Measurements from ENCODE around the gene TMEM145.

- no peak for TF ChIP-seq POLR2A (IDR thresholded peaks at IDR 0.05; ENCODE audit: low read length)
- TF ChIP-seq GATA1 (IDR thresholded peaks at IDR 0.05; ENCODE audit: low read depth, low read length): no peak
Measured at GRCh38 chr19:42328106-42328505, 15.0 kb downstream of the TMEM145 start.

Data from erythroblast (primary cell).